Right cardiac atrium (tissue), 5 donors: ENCODE data around the gene LHX3. TPM values are rescaled to one million over a fixed set of nuclear protein-coding genes. Genes with fewer than 3 reads are reported as not detected.

Source experiments
- ATAC-seq, 2 donors: fragments of 200-7000 bp; cut with Tn5 transposase; one replicate each; pipeline versions ENCODE4 v1.8.0 to v1.9.1; 2020; ENCODE audit warnings: moderate library complexity in 2 of 2, mild to moderate bottlenecking in 1 of 2
- DNase-seq, 3 donors: peaks; one replicate each; pipeline ENCODE4 v3.0.0-alpha.2; 2020
- H3K27ac ChIP-seq: one replicate; pipeline ENCODE4 v1.5.1; 2013; ENCODE audit warnings: mild to moderate bottlenecking, low read length, control low read depth, moderate library complexity
- H3K27me3 ChIP-seq: one replicate; pipeline ENCODE4 v1.6.1; 2013; ENCODE audit not compliant: control insufficient read depth, insufficient read depth
- H3K4me1 ChIP-seq: one replicate; pipeline ENCODE4 v1.6.1; 2013; ENCODE audit warnings: low read length; ENCODE audit not compliant: control insufficient read depth, insufficient read depth
- H3K4me3 ChIP-seq: one replicate; pipeline ENCODE4 v1.5.1; 2013; ENCODE audit warnings: low read length, control low read depth
- H3K9me3 ChIP-seq: one replicate; pipeline ENCODE4 v1.6.1; 2013; ENCODE audit warnings: low read length; ENCODE audit not compliant: control insufficient read depth
- WGBS: extraction: QIAGEN DNeasy Blood & Tissue Kit; methylation state at CpG from one replicate; pipeline ENCODE4 v1.1.7; 2013; 5-methylcytosine and 5-hydroxymethylcytosine counted together
- intact Hi-C, 4 donors: fragments of 100-400 bp; cut with DNase I; formaldehyde crosslinking; loops; one replicate each; pipeline versions ENCODE4 v1.11.0 to v1.14.0; 2022 to 2023
- polyA plus RNA-seq: library from polyadenylated mRNA; stranded (reverse); fragments of 200-250 nt; gene quantifications from one replicate; pipeline ENCODE4 v1.2.3, GENCODE V29; 2013
- total RNA-seq, 4 donors: library from RNA; stranded (reverse); fragmentation: NEBNext Ultra II Directional; extraction: Animal tissue kit (Norgen Biotek cat#: 25700); gene quantifications; one replicate each; pipeline ENCODE4 v1.2.1, GENCODE V29; 2021
- donor health status: healthy with polysubstance abuse.
- donor health status: DM: no; HTN: yes; CAD: no.
- donor health status: DM: no; HTN: no; CAD: no.
- donor health status: DM: no; HTN: yes; CAD: no; lungs with severe emphysema.
- donor health status: DM: yes; HTN: yes; CAD: no.

Gene LHX3
- total and polyA plus RNA-seq, 5 donors, result not detected

- WGBS, result 51% methylated on average over 9 of the region's 9 CpGs
- Histone ChIP-seq H3K4me1 (peaks cover 6% of the 10 kb centered on the region), H3K4me3 (no peak overlapping the region), H3K27me3 (no peaks in the 10 kb centered on the region), H3K9me3 (no peaks in the 10 kb centered on the region), H3K27ac (no peak overlapping the region)
- intact Hi-C loops, result no loop called here
- ATAC-seq (no peak), DNase-seq (no peak)
Measured at GRCh38 chr9:136247551-136247916, 42.6 kb upstream of the LHX3 start.

GRCh38 chr9:136246849-136247550 is 42.1 kb upstream of the LHX3 start:
- intact Hi-C loops, result no loop called here
- WGBS, result 65% methylated on average over 26 of the region's 26 CpGs
- DNase-seq (peak in 1 of 3 donors; percentile 41), ATAC-seq (no peak)
- Histone ChIP-seq H3K4me1 (peaks cover 6% of the 10 kb centered on the region), H3K27me3 (no peaks in the 10 kb centered on the region), H3K4me3 (no peak overlapping the region), H3K27ac (no peak overlapping the region), H3K9me3 (no peaks in the 10 kb centered on the region)

GRCh38 chr9:136245219-136246150 is 40.6 kb upstream of the LHX3 start, which contains the start of gene QSOX2:
Gene QSOX2 (minus strand): TSS chr9:136245812. CDS start chr9:136245803, 9 bp downstream.
- DNase-seq (peak; percentile 83 to 94 (median 94)), ATAC-seq (peak; percentile 89 to 91)
- Histone ChIP-seq H3K27me3 (no peaks in the 10 kb centered on the region), H3K4me1 (peaks cover 6% of the 10 kb centered on the region), H3K4me3 (peak within 1 kb of the TSS; percentile 95), H3K9me3 (no peaks in the 10 kb centered on the region), H3K27ac (no peak within 1 kb of the TSS)
- intact Hi-C loops, result no loop called here
- whole genome bisulfite sequencing, result under 1% methylated on average over 112 of the region's 112 CpGs

- Histone ChIP-seq H3K4me1 (peaks cover 8% of the 10 kb centered on the region), H3K9me3 (no peaks in the 10 kb centered on the region), H3K27me3 (no peaks in the 10 kb centered on the region), H3K27ac (no peak overlapping the region), H3K4me3 (peak overlapping the region; percentile 95)
- ATAC-seq, result no peak
- 6% methylated on average over 6 of the region's 6 CpGs for WGBS
- no peak for DNase-seq
- intact Hi-C loops, result no loop called here
Measured at GRCh38 chr9:136244969-136245218, 40.0 kb upstream of the LHX3 start.

GRCh38 chr9:136244122-136244968 is 39.4 kb upstream of the LHX3 start:
- H3K27ac ChIP-seq, result no peak overlapping the region
- no peaks in the 10 kb centered on the region for H3K9me3 ChIP-seq
- intact Hi-C loops, result no loop called here
- ATAC-seq (no peak), DNase-seq (no peak)
- H3K4me3 ChIP-seq, result peak overlapping the region; percentile 95
- H3K27me3 ChIP-seq, result no peaks in the 10 kb centered on the region
- H3K4me1 ChIP-seq, result peaks cover 11% of the 10 kb centered on the region
- WGBS, result 50% methylated on average over 11 of the region's 11 CpGs

GRCh38 chr9:136243631-136244030 is 38.7 kb upstream of the LHX3 start:
- ATAC-seq (no peak), DNase-seq (no peak)
- Histone ChIP-seq H3K27ac (no peak overlapping the region), H3K4me1 (peaks cover 14% of the 10 kb centered on the region), H3K27me3 (no peaks in the 10 kb centered on the region), H3K9me3 (no peaks in the 10 kb centered on the region), H3K4me3 (no peak overlapping the region)
- intact Hi-C loops, result no loop called here
- WGBS, result 81% methylated on average over 4 of the region's 4 CpGs

- no peak overlapping the region for H3K27ac ChIP-seq
- no peak overlapping the region for H3K4me3 ChIP-seq
- H3K4me1 ChIP-seq, result peaks cover 14% of the 10 kb centered on the region
- intact Hi-C loops, result no loop called here
- DNase-seq (no peak), ATAC-seq (no peak)
- H3K27me3 ChIP-seq, result no peaks in the 10 kb centered on the region
- WGBS, result 68% methylated on average over 6 of the region's 6 CpGs
- H3K9me3 ChIP-seq, result no peaks in the 10 kb centered on the region
Measured at GRCh38 chr9:136242918-136243525, 38.1 kb upstream of the LHX3 start.

- H3K27ac ChIP-seq, result no peak overlapping the region
- H3K27me3 ChIP-seq, result no peaks in the 10 kb centered on the region
- no peak overlapping the region for H3K4me3 ChIP-seq
- ATAC-seq (no peak), DNase-seq (no peak)
- WGBS, result 96% methylated on average over 8 of the region's 8 CpGs
- intact Hi-C loops, result no loop called here
- H3K9me3 ChIP-seq, result no peaks in the 10 kb centered on the region
- H3K4me1 ChIP-seq, result peaks cover 14% of the 10 kb centered on the region
Measured at GRCh38 chr9:136242248-136242647, 37.3 kb upstream of the LHX3 start.

- Histone ChIP-seq H3K4me1 (peaks cover 14% of the 10 kb centered on the region), H3K27ac (no peak overlapping the region), H3K4me3 (no peak overlapping the region), H3K9me3 (no peaks in the 10 kb centered on the region), H3K27me3 (no peaks in the 10 kb centered on the region)
- intact Hi-C loops, result no loop called here
- ATAC-seq (no peak), DNase-seq (no peak)
- 96% methylated on average over 13 of the region's 13 CpGs for WGBS
Measured at GRCh38 chr9:136241542-136241941, 36.6 kb upstream of the LHX3 start.

GRCh38 chr9:136240941-136241340 is 36.0 kb upstream of the LHX3 start:
- intact Hi-C loops, result no loop called here
- H3K4me3 ChIP-seq, result no peak overlapping the region
- H3K27ac ChIP-seq, result no peak overlapping the region
- DNase-seq, result no peak
- no peaks in the 10 kb centered on the region for H3K9me3 ChIP-seq
- peaks cover 14% of the 10 kb centered on the region for H3K4me1 ChIP-seq
- H3K27me3 ChIP-seq, result no peaks in the 10 kb centered on the region
- no peak for ATAC-seq
- 91% methylated on average over 20 of the region's 20 CpGs for WGBS
